ENCODE data around the gene CGNL1.

The CGNL1 gene

GRCh38 chr15:57421110-57421509, 44.8 kb downstream of the CGNL1 start:
- in situ Hi-C loops (cut with HindIII; ENCODE audit: low sequenced_read_pairs): no loop called here

GRCh38 chr15:57421551-57421950, 45.2 kb downstream of the CGNL1 start:
- in situ Hi-C loops (cut with HindIII; ENCODE audit: low sequenced_read_pairs): no loop called here

- in situ Hi-C loops (cut with HindIII; ENCODE audit: low sequenced_read_pairs): no loop called here
Measured at GRCh38 chr15:57422113-57422754, 45.9 kb downstream of the CGNL1 start.

- in situ Hi-C loops (cut with HindIII; ENCODE audit: low sequenced_read_pairs): no loop called here
Measured at GRCh38 chr15:57423599-57424140, 47.4 kb downstream of the CGNL1 start.

- in situ Hi-C loops (cut with HindIII; ENCODE audit: low sequenced_read_pairs): no loop called here
Measured at GRCh38 chr15:57424628-57425405, 48.5 kb downstream of the CGNL1 start.

GRCh38 chr15:57425842-57426241, 49.5 kb downstream of the CGNL1 start:
- in situ Hi-C loops (cut with HindIII; ENCODE audit: low sequenced_read_pairs): no loop called here

- in situ Hi-C loops (cut with HindIII; ENCODE audit: low sequenced_read_pairs): no loop called here
Measured at GRCh38 chr15:57427367-57427821, 51.1 kb downstream of the CGNL1 start.

- in situ Hi-C loops (cut with HindIII; ENCODE audit: low sequenced_read_pairs): loop anchor here (5.0 kb wide), 1 partner anchor 60 kb away; no protein-coding TSS in a partner anchor
Measured at GRCh38 chr15:57432141-57432741, 55.9 kb downstream of the CGNL1 start.

DNA sequence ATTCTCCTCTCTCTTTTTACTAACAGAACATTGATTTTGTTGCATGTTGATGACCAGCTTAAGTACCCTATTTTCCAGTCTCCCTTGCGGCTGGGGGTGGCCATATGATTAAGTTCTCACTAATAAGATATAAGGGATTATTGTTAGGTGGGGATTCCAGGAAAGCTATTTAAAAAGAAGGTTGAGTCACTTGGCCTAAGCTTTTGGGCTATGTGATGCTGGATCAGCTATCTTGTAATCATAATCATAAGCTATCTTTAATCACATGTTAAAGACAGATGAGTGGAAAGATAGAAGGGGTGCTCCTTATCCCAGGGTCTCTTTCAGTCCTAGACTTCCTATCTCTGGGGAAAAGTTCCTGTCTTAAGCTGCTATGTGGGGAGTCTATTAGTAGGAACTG, 59.9 kb downstream of the CGNL1 start:
- in situ Hi-C loops (cut with HindIII; ENCODE audit: low sequenced_read_pairs): no loop called here

GRCh38 chr15:57436961-57437360, 60.7 kb downstream of the CGNL1 start:
- in situ Hi-C loops (cut with HindIII; ENCODE audit: low sequenced_read_pairs): no loop called here

- in situ Hi-C loops (cut with HindIII; ENCODE audit: low sequenced_read_pairs): no loop called here
Measured at GRCh38 chr15:57437564-57437963, 61.3 kb downstream of the CGNL1 start.

DNA sequence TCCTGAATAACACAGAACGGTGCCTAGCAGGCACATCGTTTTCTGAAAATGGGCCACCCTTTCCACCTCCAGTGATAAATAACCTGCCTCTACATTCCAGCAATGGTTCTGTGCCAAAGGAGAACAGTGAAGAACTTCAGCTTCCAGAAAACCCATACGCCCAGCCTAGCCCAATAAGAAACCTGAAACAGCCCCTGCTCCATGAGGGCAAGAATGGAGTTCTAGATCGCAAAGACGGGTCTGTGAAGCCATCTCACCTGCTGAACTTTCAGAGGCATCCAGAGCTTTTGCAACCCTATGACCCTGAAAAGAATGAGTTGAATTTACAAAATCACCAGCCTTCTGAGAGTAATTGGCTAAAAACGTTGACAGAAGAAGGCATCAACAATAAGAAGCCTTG, 61.9 kb downstream of the CGNL1 start:
- in situ Hi-C loops (cut with HindIII; ENCODE audit: low sequenced_read_pairs): no loop called here

DNA sequence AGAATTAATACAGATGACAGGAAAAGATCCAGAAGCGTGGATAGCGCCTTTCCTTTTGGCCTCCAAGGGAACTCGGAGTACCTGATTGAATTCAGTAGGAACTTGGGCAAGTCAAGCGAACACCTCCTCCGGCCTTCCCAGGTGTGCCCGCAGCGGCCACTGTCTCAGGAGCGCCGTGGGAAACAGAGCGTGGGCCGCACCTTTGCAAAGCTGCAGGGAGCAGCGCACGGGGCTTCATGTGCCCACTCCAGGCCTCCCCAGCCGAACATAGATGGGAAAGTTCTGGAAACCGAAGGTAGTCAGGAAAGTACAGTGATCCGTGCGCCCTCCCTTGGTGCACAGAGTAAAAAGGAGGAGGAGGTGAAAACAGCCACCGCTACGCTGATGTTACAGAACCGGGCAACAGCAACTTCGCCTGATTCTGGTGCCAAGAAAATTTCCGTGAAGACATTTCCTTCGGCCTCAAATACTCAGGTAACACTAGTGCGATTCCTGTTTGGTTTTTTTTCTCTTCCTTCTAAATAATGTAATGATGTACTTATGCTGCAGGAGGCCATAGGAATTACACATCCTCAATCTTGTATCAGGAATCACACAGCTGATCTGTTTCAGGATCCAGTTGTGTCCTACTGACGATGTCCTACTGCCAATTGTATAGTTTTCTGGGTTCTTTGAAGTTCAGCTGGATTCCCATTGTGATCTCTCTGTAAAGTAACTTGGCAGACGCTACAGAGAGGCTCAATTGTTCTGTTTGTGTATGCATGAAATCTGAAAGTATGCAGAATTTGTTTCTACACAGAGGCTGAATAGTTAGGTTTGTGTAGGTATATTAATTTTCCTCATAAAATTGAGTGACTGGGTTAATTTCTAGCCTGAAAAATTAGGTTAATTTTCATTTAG, 63.1 kb downstream of the CGNL1 start:
- in situ Hi-C loops (cut with HindIII; ENCODE audit: low sequenced_read_pairs): no loop called here

DNA sequence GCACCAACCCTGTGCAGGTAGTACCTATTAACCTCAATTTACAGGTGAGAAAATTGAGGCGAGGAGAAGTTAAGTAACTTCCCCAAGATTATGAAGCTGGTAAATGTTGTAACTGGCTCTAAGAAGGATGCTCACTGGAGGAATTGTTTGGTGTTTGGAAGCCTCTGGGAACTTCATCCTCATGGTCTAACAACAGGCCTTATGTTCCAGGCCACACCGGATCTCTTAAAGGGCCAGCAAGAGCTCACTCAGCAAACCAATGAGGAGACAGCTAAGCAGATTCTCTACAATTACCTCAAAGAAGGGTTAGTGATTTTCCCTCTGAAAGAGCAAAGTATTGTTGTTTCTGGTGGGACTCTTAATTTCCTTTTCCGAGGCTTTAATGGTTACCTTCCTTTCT, 63.9 kb downstream of the CGNL1 start:
- in situ Hi-C loops (cut with HindIII; ENCODE audit: low sequenced_read_pairs): no loop called here

DNA sequence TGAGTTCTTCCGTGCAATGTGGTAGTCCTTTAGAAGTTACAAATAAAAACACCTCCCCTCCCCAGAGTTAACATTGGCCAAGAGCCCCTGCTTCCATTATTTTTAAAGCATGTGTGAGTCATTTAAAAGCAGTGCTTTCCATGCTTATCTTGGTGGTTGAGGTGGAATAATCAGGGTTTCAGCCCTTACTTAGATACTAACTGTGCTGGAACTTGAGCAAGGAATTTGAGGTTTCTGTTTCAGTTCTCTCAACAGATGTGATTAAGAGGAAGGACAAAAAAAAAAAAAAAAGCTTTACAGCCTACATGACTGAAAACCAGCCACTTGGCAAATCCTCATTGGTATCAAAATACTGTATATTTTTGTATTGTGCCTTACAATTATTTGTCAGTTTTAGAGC, 64.5 kb downstream of the CGNL1 start:
- in situ Hi-C loops (cut with HindIII; ENCODE audit: low sequenced_read_pairs): no loop called here

DNA sequence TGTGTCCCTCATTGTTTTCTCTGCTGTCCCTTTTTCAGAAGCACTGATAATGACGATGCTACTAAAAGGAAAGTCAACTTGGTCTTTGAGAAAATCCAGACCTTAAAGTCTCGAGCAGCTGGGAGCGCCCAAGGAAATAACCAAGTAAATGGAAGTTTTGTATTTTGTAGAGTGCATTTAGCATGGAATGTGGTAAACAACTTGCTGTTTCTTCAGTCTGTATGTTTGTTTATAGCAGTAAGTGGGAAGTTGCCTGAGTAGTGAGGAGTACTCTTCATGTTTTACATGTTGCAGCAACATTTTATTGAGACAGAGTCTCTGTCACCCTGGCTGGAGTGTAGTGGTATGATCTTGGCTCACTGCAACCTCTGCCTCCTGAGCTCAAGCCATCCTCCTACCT, 66.0 kb downstream of the CGNL1 start:
- in situ Hi-C loops (cut with HindIII; ENCODE audit: low sequenced_read_pairs): no loop called here

DNA sequence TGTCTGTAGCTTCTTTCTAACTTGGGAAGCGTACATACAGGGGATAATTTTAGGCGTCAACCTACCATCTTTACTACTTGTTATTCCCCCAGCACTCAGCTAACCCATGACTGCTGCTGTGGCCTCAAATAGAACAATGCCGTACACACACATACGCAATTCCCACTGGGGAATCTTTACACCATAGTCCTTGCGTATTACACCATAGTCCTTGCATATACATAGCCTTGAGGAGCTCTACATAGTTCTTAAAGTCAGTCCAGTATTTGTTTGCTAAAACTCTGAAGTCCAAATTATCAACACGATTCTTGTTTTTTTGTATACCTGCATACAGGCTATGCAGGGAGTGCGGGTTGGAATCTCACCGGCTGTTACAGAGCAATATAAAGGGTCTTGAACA, 67.2 kb downstream of the CGNL1 start:
- in situ Hi-C loops (cut with HindIII; ENCODE audit: low sequenced_read_pairs): no loop called here

GRCh38 chr15:57444877-57445513, 68.7 kb downstream of the CGNL1 start:
- in situ Hi-C loops (cut with HindIII; ENCODE audit: low sequenced_read_pairs): no loop called here

DNA sequence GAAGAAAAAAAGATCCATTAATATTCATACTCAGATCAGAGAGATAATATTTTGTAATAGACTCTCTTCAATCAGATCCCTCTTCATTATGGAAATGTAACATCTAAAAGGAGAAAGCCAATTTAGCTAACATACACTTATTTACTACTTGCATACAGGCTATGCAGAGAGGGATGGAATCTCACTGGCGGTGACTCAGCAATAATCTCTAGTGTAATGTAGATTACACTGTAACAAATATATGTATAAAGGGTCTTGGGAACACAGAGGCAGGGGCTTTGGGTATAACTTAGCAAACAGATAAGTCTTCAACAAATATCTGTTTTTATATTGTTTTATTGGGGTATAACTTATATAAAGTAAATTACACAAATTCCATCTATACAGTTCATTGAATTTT, 69.6 kb downstream of the CGNL1 start:
- in situ Hi-C loops (cut with HindIII; ENCODE audit: low sequenced_read_pairs): no loop called here

DNA sequence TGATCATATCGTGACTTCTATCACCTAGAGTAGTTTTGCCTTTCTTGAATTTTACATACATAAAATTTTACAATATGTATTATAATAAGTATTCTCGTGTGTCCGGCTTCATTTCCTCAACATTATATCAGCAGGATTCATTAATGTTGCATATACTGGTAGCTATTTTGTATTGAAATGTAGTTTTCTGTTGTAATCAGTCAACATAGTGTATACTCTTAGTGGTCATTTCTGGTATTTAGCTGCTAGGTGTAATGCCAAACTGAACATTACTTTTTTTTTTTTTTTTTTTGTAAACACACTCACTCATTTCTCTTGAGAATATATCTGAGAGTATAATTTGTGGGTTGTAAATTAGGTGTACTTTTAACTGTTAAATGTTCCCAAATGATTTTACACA, 70.1 kb downstream of the CGNL1 start:
- in situ Hi-C loops (cut with HindIII; ENCODE audit: low sequenced_read_pairs): no loop called here

All from DLD1 (cell line).